Tibial nerve (tissue), 3 donors: ENCODE results near the gene MYOZ3.

Experiments
- POLR2A ChIP-seq, 2 donors: fragments of 450-650 bp; IDR thresholded peaks; one replicate each; pipeline ENCODE4 v1.6.1; 2017; ENCODE audit warnings: antibody characterized with exemption in 2 of 2, mild to moderate bottlenecking in 2 of 2, moderate library complexity in 2 of 2
- TF ChIP-seq, protein P1 (sequence below), 5 experiments: fragments of 200-600 bp in 3 of 5; fragments of 450-650 bp in 2 of 5; sonication (generic) in 3 of 5; IDR thresholded peaks; one replicate each; pipeline ENCODE4 v1.5.1; 2016 to 2019; ENCODE audit warnings: antibody characterized with exemption in 5 of 5, mild to moderate bottlenecking in 3 of 5, moderate library complexity in 2 of 5

DNA sequence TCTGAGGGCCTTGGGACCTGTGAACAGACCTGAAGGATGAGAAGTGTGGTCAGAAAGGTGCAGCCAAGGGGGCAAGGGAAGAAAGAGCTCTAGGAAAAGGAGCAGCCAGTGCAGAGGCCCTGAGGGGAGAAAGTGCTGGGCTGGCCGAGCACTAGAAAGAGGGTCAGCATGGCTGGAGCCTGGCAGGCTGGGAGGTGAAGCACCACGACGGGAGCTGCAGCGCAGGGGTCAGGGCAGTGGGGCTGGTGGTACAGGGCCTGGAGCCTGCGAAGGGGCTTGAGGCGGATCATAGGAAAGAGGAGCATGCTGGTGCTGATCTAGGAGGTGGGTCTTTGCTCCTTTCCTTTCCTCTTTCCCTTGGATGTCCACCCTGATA lies 29.7 kb upstream of the MYOZ3 start:
- TF ChIP-seq, protein P1, sequence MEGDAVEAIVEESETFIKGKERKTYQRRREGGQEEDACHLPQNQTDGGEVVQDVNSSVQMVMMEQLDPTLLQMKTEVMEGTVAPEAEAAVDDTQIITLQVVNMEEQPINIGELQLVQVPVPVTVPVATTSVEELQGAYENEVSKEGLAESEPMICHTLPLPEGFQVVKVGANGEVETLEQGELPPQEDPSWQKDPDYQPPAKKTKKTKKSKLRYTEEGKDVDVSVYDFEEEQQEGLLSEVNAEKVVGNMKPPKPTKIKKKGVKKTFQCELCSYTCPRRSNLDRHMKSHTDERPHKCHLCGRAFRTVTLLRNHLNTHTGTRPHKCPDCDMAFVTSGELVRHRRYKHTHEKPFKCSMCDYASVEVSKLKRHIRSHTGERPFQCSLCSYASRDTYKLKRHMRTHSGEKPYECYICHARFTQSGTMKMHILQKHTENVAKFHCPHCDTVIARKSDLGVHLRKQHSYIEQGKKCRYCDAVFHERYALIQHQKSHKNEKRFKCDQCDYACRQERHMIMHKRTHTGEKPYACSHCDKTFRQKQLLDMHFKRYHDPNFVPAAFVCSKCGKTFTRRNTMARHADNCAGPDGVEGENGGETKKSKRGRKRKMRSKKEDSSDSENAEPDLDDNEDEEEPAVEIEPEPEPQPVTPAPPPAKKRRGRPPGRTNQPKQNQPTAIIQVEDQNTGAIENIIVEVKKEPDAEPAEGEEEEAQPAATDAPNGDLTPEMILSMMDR (IDR thresholded peaks at IDR 0.05) = no peak
- TF ChIP-seq POLR2A (IDR thresholded peaks at IDR 0.05) = no peak
